Lower leg skin (tissue), 4 donors: Measurements from ENCODE around the gene KRTAP3-2. TPM values are rescaled to one million over a fixed set of nuclear protein-coding genes. Genes with fewer than 3 reads are reported as not detected.
"Not testable (repeated sequence)": the region's sequence is repeated elsewhere in the genome, so short reads cannot be mapped to it uniquely, and the experiment has no call there.

Experiments used
- DNase-seq, 2 donors: peaks; one replicate each; pipeline ENCODE4 v3.0.0-alpha.2; 2019; ENCODE audit warnings: low spot score in 2 of 2
- H3K4me3 ChIP-seq: fragments of 200-600 bp; sonication (generic); 2 replicates; pipeline ENCODE4 v1.5.1; 2017; ENCODE audit warnings: mild to moderate bottlenecking, low read depth; ENCODE audit not compliant: poor library complexity, severe bottlenecking
- POLR2A ChIP-seq, 2 donors: fragments of 450-650 bp; IDR thresholded peaks; one replicate each; pipeline ENCODE4 v1.6.1; 2016 to 2017; ENCODE audit warnings: antibody characterized with exemption in 2 of 2, mild to moderate bottlenecking in 1 of 2, moderate library complexity in 1 of 2
- WGBS, 2 donors: methylation state at CpG; one replicate each; pipeline ENCODE4 v1.1.5; 2018; 5-methylcytosine and 5-hydroxymethylcytosine counted together
- intact Hi-C: fragments of 100-400 bp; cut with DNase I; formaldehyde crosslinking; loops from one replicate; pipeline ENCODE4 v1.15.0; 2023; ENCODE audit warnings: low total_unique reads
- total RNA-seq, 4 donors: library from RNA; depleted of rRNA; stranded (reverse); fragments of >200 nt; gene quantifications; one replicate each; pipeline ENCODE4 v1.1.0, GENCODE V29; 2016
- TF ChIP-seq, protein P1 (sequence below), 3 donors: fragments of 450-650 bp; IDR thresholded peaks; one replicate each; pipeline ENCODE4 v1.5.1; 2016; ENCODE audit warnings: antibody characterized with exemption in 3 of 3, mild to moderate bottlenecking in 3 of 3, moderate library complexity in 2 of 3

KRTAP3-2 gene
- 10 to 100 TPM in 1 of 4 donors, not detected in 3; 84.1 TPM for total RNA-seq

DNA sequence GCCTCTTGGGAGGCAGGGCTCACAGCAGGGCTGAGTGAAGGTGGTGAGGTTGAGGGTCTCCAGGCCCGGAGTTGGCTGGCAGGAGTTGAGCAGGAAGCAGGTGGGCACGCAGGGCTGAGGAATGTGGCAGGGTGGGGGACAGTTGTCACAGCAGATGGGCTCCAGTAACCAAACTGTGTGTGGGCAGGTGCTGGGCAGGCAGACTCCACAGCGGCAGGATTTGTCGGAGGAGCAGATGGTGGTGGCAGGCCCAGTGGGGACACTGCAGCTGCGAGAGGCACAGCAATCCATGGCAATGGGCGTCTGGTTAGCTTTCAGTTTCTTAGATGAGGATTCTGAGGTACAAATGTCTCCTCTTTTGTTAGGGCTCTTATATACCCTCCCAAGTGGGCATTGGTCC is at the start of gene KRTAP3-2:
Gene KRTAP3-2, minus strand, starts transcription at position 344 of the 400 bp plus-strand sequence. Its CDS starts 53 bp downstream, at position 291.
- DNase-seq, H3K4me3 ChIP-seq, intact Hi-C loops: not testable (repeated sequence)
- 90 to 92% methylated on average over 6 of the region's 6 CpGs for WGBS, 2 donors

DNA sequence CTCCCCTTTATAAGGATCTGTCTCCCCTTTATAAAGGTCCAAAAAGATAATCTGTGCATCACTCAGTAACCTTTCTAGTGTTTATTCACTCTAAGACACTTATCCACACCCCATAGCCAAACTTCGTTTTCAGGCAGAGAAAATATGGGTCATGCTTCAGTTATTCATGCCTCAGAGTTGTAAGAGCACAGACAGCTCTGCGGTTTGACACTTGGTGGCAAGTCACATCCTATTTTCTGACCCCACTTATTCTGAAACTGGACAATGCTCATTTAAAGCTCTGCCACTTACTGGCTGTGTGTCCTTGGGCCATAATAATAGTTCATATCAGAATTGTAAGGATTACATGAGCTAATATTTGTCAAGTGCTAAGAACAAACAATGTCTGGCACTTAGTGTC is 49.4 kb upstream of the KRTAP3-2 start:
- 50 to 75% methylated on average over 2 of the region's 2 CpGs for WGBS, 2 donors
- intact Hi-C loops, result no loop called here
- no peak overlapping the region for H3K4me3 ChIP-seq
- TF ChIP-seq, protein P1, sequence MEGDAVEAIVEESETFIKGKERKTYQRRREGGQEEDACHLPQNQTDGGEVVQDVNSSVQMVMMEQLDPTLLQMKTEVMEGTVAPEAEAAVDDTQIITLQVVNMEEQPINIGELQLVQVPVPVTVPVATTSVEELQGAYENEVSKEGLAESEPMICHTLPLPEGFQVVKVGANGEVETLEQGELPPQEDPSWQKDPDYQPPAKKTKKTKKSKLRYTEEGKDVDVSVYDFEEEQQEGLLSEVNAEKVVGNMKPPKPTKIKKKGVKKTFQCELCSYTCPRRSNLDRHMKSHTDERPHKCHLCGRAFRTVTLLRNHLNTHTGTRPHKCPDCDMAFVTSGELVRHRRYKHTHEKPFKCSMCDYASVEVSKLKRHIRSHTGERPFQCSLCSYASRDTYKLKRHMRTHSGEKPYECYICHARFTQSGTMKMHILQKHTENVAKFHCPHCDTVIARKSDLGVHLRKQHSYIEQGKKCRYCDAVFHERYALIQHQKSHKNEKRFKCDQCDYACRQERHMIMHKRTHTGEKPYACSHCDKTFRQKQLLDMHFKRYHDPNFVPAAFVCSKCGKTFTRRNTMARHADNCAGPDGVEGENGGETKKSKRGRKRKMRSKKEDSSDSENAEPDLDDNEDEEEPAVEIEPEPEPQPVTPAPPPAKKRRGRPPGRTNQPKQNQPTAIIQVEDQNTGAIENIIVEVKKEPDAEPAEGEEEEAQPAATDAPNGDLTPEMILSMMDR (IDR thresholded peaks at IDR 0.05), result no peak
- TF ChIP-seq POLR2A (IDR thresholded peaks at IDR 0.05), result no peak
- no peak for DNase-seq

DNA sequence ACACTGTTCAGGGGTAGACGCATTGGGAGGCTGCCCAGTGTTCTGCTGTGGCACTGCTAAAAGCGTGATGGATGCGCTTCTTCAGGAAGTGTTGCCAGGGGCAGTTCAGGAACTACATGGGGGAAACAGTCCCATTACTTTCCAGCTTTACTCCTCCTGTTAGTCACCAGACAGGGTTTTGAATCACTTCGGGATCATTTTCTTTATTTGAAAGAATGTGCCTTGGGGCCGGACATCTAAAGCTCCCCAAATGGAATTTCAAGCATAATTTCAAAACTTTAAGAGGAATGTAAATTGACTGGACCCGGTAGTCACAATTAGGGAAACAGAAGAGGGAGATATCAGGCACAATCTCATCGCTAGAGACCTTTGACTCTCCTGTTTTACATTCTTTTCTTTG is 48.7 kb upstream of the KRTAP3-2 start:
- TF ChIP-seq, protein P1 (IDR thresholded peaks at IDR 0.05), result no peak
- no peak for TF ChIP-seq POLR2A (IDR thresholded peaks at IDR 0.05)
- no peak for DNase-seq
- no peak overlapping the region for H3K4me3 ChIP-seq
- WGBS, 2 donors, result 56 to 67% methylated on average over 7 of the region's 7 CpGs
- intact Hi-C loops, result no loop called here

DNA sequence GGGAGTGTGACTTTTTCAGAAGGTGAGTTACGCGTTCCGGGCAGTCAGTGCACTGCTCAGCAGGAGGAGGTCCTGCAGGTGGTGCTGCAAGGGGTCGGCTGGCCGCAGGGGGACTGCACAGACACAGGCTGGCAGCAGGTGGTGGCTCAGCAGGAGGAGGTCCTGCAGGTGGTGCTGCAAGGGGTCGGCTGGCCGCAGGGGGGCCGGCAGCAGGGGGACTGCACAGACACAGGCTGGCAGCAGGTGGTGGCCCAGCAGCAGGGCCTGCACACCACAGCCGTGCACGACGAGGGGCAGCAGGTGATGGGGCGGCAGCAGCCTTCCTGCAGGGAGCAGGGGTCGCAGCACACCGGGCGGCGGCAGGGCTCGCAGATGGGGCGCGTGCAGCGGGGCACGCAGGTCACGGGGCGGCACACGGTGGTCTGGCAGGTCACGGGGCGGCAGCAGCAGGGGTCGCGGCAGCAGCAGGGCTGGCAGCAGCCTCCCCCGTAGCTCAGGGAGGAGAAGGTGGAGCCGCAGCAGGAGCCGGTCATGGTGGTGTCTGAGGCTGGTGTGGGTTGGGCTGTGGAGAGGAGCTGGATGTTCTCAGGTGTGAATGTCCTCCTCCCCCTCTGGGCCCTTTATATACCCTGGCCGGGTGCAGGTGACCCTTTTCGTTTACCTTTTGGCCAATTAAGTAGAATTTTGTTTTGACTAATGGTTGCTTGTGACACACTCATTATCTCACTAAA is 47.2 kb upstream of the KRTAP3-2 start, which contains the start of gene KRTAP2-1:
Gene KRTAP2-1, minus strand, starts transcription at position 582 of the 731 bp plus-strand sequence. Its CDS starts 49 bp downstream, at position 533.
- intact Hi-C loops, DNase-seq, H3K4me3 ChIP-seq: not testable (repeated sequence)
- 65 to 75% methylated on average over 9 to 10 of the region's 33 CpGs for WGBS, 2 donors

DNA sequence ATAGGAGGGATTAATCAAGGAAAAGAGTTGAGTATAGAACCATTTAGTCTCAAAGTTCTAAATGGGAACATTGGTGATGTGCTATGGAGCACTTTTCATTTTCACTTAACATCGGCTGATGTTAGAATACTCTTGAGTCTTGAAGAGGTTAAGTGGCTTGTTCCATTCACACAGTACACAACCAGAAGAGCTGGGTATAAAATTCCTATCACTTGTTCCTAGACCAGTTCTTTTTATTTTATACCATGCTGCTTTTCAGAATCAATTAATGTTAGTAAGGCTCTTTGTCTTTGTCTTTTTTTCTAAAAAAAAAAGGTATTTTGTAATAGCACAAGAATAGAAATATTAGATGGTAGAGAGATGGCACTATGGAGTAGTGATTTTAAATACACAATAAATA is 43.2 kb upstream of the KRTAP3-2 start:
- WGBS, 2 donors, result 97 to 98% methylated on average over 1 of the region's 1 CpG
- TF ChIP-seq, protein P1 (IDR thresholded peaks at IDR 0.05), result no peak
- no peak for TF ChIP-seq POLR2A (IDR thresholded peaks at IDR 0.05)
- no peak overlapping the region for H3K4me3 ChIP-seq
- intact Hi-C loops, result no loop called here
- DNase-seq, result no peak

DNA sequence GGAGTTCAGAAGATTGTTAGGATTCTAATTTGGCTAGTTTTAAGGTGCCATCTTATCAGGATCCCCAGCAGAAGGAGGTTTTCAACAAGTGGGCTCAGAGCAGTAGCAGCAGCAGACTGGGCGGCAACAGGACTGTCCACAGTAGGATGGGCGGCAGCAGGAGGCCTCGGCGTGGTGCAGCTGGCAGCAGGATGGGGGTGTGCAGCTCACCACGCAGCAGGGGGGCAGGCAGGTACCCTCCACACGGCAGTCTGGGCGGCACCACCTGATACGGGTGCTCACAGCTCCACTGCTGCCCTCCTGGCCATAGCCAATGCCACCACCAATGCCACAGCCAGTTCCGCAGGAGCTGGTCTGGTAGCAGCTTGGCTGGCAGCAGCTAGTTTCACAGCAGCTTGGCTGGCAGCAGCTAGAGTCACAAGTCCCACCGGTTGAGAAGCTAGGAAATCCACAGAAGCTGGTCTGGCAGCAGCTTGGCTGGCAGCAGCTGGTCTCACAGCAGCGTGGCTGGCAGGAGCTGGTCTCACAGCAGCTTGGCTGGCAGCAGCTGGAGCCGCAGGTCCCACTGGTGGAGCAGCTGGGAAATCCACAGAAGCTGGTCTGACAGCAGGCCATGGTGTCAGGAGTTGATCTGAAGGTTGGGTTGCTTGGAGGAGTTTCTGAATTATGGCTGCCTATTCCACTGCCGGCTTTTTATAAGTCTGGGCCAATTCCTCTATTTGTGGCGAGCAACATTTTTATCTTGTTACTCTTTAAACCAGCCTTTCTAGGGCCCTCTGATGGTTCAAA is 41.3 kb upstream of the KRTAP3-2 start, which contains the start of gene KRTAP1-1:
Gene KRTAP1-1, minus strand, starts transcription at position 668 of the 789 bp plus-strand sequence. Its CDS starts 53 bp downstream, at position 615.
- DNase-seq, H3K4me3 ChIP-seq, intact Hi-C loops: not testable (repeated sequence)
- WGBS, 2 donors, result 48 to 70% methylated on average over 10 to 13 of the region's 14 CpGs

DNA sequence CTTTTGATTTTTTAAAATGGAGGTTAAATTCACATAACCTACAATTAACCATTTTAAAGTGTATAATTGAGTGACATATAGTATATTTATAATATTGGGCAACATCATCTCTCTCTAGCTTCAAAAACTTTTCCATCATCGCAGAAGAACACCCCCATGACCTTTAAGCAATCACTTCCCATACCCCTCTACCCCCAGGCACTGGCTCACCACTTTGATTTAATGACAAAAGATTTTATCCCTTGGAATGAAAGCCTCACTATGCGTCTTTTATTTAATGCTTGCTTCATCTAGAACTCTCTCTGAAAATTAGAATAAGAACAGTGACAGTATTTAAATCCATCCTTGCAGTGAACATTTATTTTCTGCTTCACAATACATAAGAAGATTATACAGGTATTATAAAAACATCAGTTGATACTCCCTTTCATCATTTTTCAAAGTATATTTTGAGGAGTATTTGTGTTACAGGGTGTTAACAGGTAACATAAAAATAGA is 38.2 kb upstream of the KRTAP3-2 start:
- DNase-seq, result no peak
- intact Hi-C loops, result no loop called here
- WGBS, 2 donors, result 79 to 88% methylated on average over 2 of the region's 2 CpGs
- no peak for TF ChIP-seq POLR2A (IDR thresholded peaks at IDR 0.05)
- TF ChIP-seq, protein P1 (IDR thresholded peaks at IDR 0.05), result no peak
- no peak overlapping the region for H3K4me3 ChIP-seq

DNA sequence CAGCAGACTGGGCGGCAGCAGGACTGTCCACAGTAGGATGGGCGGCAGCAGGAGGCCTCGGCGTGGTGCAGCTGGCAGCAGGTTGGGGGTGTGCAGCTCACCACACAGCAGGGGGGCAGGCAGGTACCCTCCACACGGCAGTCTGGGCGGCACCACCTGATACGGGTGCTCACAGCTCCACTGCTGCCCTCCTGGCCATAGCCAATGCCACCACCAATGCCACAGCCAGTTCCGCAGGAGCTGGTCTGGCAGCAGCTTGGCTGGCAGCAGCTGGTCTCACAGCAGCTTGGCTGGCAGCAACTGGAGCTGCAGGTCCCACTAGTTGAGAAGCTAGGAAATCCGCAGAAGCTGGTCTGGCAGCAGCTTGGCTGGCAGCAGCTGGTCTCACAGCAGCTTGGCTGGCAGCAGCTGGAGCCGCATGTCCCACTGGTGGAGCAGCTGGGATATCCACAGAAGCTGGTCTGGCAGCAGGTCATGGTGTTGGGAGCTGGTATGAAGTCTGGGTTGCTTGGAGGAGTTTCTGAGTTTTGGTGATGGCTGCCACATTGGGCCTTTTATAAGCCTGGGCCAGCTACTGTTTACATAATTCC is 34.7 kb upstream of the KRTAP3-2 start, which contains the start of gene KRTAP1-3:
Gene KRTAP1-3, minus strand, starts transcription at position 529 of the 590 bp plus-strand sequence. Its CDS starts 53 bp downstream, at position 476.
- intact Hi-C loops, DNase-seq, H3K4me3 ChIP-seq: not testable (repeated sequence)
- 77 to 78% methylated on average over 7 to 8 of the region's 10 CpGs for WGBS, 2 donors
